Measurements from ENCODE around the gene GBA3.

DNA sequence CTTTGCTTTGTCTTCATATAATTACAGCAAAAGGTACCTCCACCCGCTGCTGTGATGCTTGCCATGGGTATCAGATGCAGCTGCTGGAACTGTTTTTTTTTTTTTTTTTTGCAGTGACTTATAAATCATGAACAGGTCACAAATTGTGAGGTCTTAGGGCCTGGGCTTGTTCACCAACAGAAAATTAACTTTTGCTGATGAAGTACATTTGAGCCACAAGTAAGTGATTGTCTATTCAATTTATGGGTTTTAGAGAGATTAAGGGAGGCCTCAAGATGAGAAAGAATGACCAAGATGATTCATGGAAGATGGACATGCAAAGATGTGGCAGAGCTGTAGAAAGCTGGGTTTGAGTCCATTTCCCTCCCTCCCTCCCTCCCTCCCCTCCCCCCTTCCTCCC is 18.0 kb upstream of the GBA3 start:
- TF ChIP-seq, protein P1, sequence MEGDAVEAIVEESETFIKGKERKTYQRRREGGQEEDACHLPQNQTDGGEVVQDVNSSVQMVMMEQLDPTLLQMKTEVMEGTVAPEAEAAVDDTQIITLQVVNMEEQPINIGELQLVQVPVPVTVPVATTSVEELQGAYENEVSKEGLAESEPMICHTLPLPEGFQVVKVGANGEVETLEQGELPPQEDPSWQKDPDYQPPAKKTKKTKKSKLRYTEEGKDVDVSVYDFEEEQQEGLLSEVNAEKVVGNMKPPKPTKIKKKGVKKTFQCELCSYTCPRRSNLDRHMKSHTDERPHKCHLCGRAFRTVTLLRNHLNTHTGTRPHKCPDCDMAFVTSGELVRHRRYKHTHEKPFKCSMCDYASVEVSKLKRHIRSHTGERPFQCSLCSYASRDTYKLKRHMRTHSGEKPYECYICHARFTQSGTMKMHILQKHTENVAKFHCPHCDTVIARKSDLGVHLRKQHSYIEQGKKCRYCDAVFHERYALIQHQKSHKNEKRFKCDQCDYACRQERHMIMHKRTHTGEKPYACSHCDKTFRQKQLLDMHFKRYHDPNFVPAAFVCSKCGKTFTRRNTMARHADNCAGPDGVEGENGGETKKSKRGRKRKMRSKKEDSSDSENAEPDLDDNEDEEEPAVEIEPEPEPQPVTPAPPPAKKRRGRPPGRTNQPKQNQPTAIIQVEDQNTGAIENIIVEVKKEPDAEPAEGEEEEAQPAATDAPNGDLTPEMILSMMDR (IDR thresholded peaks at IDR 0.05; ENCODE audit: extremely low read depth in 1 of 2, insufficient read depth in 1 of 2, low read depth in 1 of 2, low read length in 2 of 2), result no peak
- TF ChIP-seq POLR2AphosphoS5 (IDR thresholded peaks at IDR 0.05; ENCODE audit: insufficient read depth, low read depth, low read length) (no peak), FOS (IDR thresholded peaks at IDR 0.05; ENCODE audit: borderline replicate concordance, insufficient read depth, low read length) (no peak), GATA2 (IDR thresholded peaks at IDR 0.05; ENCODE audit: insufficient read depth, insufficient read length, low read depth, low read length) (no peak), MYC (IDR thresholded peaks at IDR 0.05; ENCODE audit: low read depth, low read length) (no peak)
- TF ChIP-seq, protein P2, sequence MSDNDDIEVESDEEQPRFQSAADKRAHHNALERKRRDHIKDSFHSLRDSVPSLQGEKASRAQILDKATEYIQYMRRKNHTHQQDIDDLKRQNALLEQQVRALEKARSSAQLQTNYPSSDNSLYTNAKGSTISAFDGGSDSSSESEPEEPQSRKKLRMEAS (IDR thresholded peaks at IDR 0.05; ENCODE audit: insufficient read depth, insufficient read length), result no peak

Measured in endothelial cell of umbilical vein (primary cell).